ENCODE measurements around the gene PPP1R12A. TPM values are rescaled to one million over a fixed set of nuclear protein-coding genes. Genes with fewer than 3 reads are reported as not detected.

PPP1R12A gene
- total RNA-seq, 2 experiments from 2014 or later: 44.5 to 65.1 TPM

GRCh38 chr12:79838359-79838758 lies 96.5 kb downstream of the PPP1R12A start:
- TF ChIP-seq EZH2phosphoT487 (IDR thresholded peaks at IDR 0.05; ENCODE audit: borderline replicate concordance, low read depth, low read length): no peak
- TF ChIP-seq CTCF (conservative IDR thresholded peaks at IDR 0.05; ENCODE audit: low read length): no peak
- CTCF ChIA-PET (ENCODE audit: unreplicated experiment): no interaction called here
- BruUV-seq (replicated peaks): no TSS peak

GRCh38 chr12:79837575-79837974 lies 97.3 kb downstream of the PPP1R12A start:
- CTCF ChIA-PET (ENCODE audit: unreplicated experiment): no interaction called here
- Histone ChIP-seq H4K20me1 (ENCODE audit: insufficient read depth, low read length) (no peaks in the 10 kb centered on the region), H3K27ac (ENCODE audit: low read depth, low read length, poor library complexity, severe bottlenecking) (no peak overlapping the region), H3K36me3 (ENCODE audit: insufficient read depth, low read length) (peaks cover 60% of the 10 kb centered on the region), H2AFZ (ENCODE audit: low read length) (no peak overlapping the region), H3K9me3 (ENCODE audit: low read length) (peaks cover 31% of the 10 kb centered on the region), H3K9me2 (ENCODE audit: insufficient read depth, low read length) (no peaks in the 10 kb centered on the region), H3K4me1 (ENCODE audit: insufficient read depth, low read length, poor library complexity, severe bottlenecking) (no peaks in the 10 kb centered on the region), H3K79me2 (ENCODE audit: insufficient read depth, low read depth, low read length) (no peaks in the 10 kb centered on the region; the same call in 1 of the 2 replicates), H3K4me3 (ENCODE audit: low read depth, low read length, poor library complexity, severe bottlenecking) (no peak overlapping the region), H3K4me2 (ENCODE audit: low read length) (no peak overlapping the region)
- BruUV-seq (replicated peaks): no TSS peak
- no peak for TF ChIP-seq EZH2phosphoT487 (IDR thresholded peaks at IDR 0.05; ENCODE audit: borderline replicate concordance, low read depth, low read length)
- no peak for TF ChIP-seq CTCF (conservative IDR thresholded peaks at IDR 0.05; ENCODE audit: low read length)
- DNase-seq (ENCODE audit: low spot score): no peak
- intact Hi-C loops (cut with micrococcal nuclease; ENCODE audit: unreplicated experiment): no loop called here
- POLR2A ChIA-PET: no interaction called here

More at GRCh38 chr12:79838359-79838758, 96.5 kb downstream of the PPP1R12A start:
- no peak overlapping the region for H2AFZ ChIP-seq (ENCODE audit: low read length)
- H3K4me1 ChIP-seq (ENCODE audit: insufficient read depth, low read length, poor library complexity, severe bottlenecking): no peaks in the 10 kb centered on the region
- no peaks in the 10 kb centered on the region for H3K9me2 ChIP-seq (ENCODE audit: insufficient read depth, low read length)
- H3K36me3 ChIP-seq (ENCODE audit: insufficient read depth, low read length): peaks cover 68% of the 10 kb centered on the region
- H3K9me3 ChIP-seq (ENCODE audit: low read length): peaks cover 31% of the 10 kb centered on the region
- intact Hi-C loops (cut with micrococcal nuclease; ENCODE audit: unreplicated experiment): no loop called here
- H3K4me2 ChIP-seq (ENCODE audit: low read length): no peak overlapping the region
- DNase-seq (ENCODE audit: low spot score): no peak
- no peaks in the 10 kb centered on the region; the same call in 1 of the 2 replicates for H3K79me2 ChIP-seq (ENCODE audit: insufficient read depth, low read depth, low read length)
- no peaks in the 10 kb centered on the region for H4K20me1 ChIP-seq (ENCODE audit: insufficient read depth, low read length)
- POLR2A ChIA-PET: no interaction called here
- no peak overlapping the region for H3K27ac ChIP-seq (ENCODE audit: low read depth, low read length, poor library complexity, severe bottlenecking)
- H3K4me3 ChIP-seq (ENCODE audit: low read depth, low read length, poor library complexity, severe bottlenecking): no peak overlapping the region

GRCh38 chr12:79835377-79835843 lies 99.5 kb downstream of the PPP1R12A start:
- peaks cover 28% of the 10 kb centered on the region for H3K9me3 ChIP-seq (ENCODE audit: low read length)
- H3K36me3 ChIP-seq (ENCODE audit: insufficient read depth, low read length): peaks cover 58% of the 10 kb centered on the region
- POLR2A ChIA-PET: interaction anchor here (0.6 kb wide), 1 partner anchor 165 kb away, joined by 4 read pairs; no protein-coding TSS in a partner anchor
- no peaks in the 10 kb centered on the region for H3K9me2 ChIP-seq (ENCODE audit: insufficient read depth, low read length)
- no TSS peak for BruUV-seq (replicated peaks)
- intact Hi-C loops (cut with micrococcal nuclease; ENCODE audit: unreplicated experiment): no loop called here
- H4K20me1 ChIP-seq (ENCODE audit: insufficient read depth, low read length): no peaks in the 10 kb centered on the region
- no peaks in the 10 kb centered on the region for H3K4me1 ChIP-seq (ENCODE audit: insufficient read depth, low read length, poor library complexity, severe bottlenecking)
- no peak for DNase-seq (ENCODE audit: low spot score)
- no peak for TF ChIP-seq CTCF (conservative IDR thresholded peaks at IDR 0.05; ENCODE audit: low read length)
- no peak for TF ChIP-seq EZH2phosphoT487 (IDR thresholded peaks at IDR 0.05; ENCODE audit: borderline replicate concordance, low read depth, low read length)
- no peak overlapping the region for H2AFZ ChIP-seq (ENCODE audit: low read length)
- no peak overlapping the region for H3K27ac ChIP-seq (ENCODE audit: low read depth, low read length, poor library complexity, severe bottlenecking)
- H3K4me2 ChIP-seq (ENCODE audit: low read length): no peak overlapping the region
- CTCF ChIA-PET (ENCODE audit: unreplicated experiment): no interaction called here
- H3K4me3 ChIP-seq (ENCODE audit: low read depth, low read length, poor library complexity, severe bottlenecking): no peak overlapping the region
- H3K79me2 ChIP-seq (ENCODE audit: insufficient read depth, low read depth, low read length): no peaks in the 10 kb centered on the region
